ENCODE data around the gene FIGNL1. TPM values are rescaled to one million over a fixed set of nuclear protein-coding genes. Genes with fewer than 3 reads are reported as not detected.
A peak's percentile ranks its signal among the peaks of the same experiment; 100 is the strongest.

The FIGNL1 gene
- total RNA-seq, 1 donor from 2014 or later: 7.6 TPM

DNA sequence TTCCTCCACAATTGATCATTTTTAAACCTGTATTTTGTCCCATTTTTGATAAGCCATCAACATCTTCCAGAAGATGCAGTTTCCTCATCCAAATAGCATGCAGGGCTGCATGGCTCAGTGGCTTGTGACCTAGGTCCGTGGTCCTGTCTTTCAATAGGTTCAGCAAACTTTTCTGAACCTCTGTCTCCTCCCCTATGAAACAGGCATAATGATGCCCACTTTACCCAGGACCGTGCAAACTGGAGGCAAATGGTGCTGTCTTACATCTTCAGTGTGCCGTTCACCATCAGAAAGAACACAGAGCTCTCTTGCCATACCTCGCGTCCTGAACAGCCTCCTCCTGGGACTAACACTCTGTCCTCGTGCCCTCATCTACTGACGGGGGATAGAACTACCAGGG lies 22.3 kb upstream of the FIGNL1 start:
- Mint-ChIP-seq H3K27me3 (ENCODE audit: unreplicated experiment) (peaks cover 41% of the 10 kb centered on the region), H3K9me3 (ENCODE audit: unreplicated experiment) (no peaks in the 10 kb centered on the region), H3K4me3 (ENCODE audit: unreplicated experiment) (no peak overlapping the region), H3K27ac (ENCODE audit: unreplicated experiment) (no peak overlapping the region), H3K4me1 (ENCODE audit: unreplicated experiment) (peaks cover 8% of the 10 kb centered on the region), H3K36me3 (ENCODE audit: unreplicated experiment) (no peaks in the 10 kb centered on the region)
- no peak for DNase-seq (ENCODE audit: extremely low spot score, unreplicated experiment)
- TF ChIP-seq, protein P1, sequence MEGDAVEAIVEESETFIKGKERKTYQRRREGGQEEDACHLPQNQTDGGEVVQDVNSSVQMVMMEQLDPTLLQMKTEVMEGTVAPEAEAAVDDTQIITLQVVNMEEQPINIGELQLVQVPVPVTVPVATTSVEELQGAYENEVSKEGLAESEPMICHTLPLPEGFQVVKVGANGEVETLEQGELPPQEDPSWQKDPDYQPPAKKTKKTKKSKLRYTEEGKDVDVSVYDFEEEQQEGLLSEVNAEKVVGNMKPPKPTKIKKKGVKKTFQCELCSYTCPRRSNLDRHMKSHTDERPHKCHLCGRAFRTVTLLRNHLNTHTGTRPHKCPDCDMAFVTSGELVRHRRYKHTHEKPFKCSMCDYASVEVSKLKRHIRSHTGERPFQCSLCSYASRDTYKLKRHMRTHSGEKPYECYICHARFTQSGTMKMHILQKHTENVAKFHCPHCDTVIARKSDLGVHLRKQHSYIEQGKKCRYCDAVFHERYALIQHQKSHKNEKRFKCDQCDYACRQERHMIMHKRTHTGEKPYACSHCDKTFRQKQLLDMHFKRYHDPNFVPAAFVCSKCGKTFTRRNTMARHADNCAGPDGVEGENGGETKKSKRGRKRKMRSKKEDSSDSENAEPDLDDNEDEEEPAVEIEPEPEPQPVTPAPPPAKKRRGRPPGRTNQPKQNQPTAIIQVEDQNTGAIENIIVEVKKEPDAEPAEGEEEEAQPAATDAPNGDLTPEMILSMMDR (IDR thresholded peaks at IDR 0.05): no peak

DNA sequence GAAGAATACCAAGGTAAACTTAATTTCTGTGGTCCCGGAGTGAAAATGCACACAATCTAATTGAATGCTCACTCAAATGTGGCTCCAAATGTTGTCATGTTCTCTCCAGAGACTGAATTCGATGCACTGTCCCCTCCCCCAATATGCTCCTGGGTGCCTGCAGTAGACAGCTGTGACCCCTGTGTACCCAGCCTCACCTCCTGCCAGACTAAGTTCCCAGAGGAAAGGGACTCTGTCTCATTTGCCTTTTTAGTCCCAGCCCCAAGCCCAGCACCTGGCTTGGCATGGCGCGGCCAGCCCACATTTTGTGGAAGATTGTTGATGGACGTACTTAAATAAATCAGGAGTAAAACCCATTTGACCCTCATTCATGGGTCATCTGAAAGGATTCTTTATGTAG lies 21.8 kb upstream of the FIGNL1 start:
- Mint-ChIP-seq H3K27me3 (ENCODE audit: unreplicated experiment) (peaks cover 37% of the 10 kb centered on the region), H3K4me1 (ENCODE audit: unreplicated experiment) (peaks cover 8% of the 10 kb centered on the region), H3K36me3 (ENCODE audit: unreplicated experiment) (no peaks in the 10 kb centered on the region), H3K4me3 (ENCODE audit: unreplicated experiment) (no peak overlapping the region), H3K9me3 (ENCODE audit: unreplicated experiment) (no peaks in the 10 kb centered on the region), H3K27ac (ENCODE audit: unreplicated experiment) (no peak overlapping the region)
- DNase-seq (ENCODE audit: extremely low spot score, unreplicated experiment): no peak
- TF ChIP-seq, protein P1 (IDR thresholded peaks at IDR 0.05): no peak

DNA sequence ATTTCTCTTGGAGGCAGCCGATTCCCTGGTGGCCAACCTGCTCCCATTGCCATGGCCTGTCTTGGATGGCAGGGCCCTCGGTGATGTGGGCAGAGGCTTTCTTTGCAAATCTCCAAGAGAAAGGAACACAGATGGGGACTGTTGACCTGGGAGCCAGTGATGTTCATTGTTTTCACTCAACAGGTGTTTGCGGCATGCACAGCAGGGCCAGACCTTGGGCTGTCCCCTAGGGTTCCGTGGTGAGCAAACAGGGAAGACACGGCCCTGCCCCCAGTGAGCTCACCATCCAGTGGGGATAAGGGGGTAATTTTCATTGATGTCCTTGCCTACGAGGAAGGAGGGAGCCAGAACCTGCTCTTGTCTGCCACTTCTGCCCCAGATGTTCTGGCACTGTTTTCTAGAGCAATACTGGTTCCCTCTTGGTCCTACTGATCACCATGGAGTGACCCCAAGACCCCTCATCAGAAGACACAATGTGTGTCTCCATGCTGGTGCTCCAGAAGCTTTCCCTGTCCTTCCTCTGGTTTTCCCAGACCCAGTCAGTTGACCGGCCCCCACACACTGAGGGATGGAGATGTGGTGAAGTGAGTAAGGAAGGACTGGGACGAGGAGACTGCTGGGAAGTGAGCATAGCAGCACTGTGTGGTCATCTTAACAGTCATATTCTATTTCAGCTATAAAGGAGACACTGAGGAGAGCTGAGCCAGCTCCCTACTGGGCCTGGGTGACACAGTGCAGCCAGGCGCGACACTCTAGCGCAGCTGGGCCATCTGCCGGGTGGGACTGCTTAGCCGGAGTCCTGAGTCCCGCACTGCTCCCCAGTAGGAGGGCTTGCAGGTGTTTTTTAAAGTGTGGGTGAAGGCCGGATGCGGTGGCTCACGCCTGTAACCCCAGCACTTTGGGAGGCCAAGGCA lies 20.4 kb upstream of the FIGNL1 start:
- H3K36me3 Mint-ChIP-seq (ENCODE audit: unreplicated experiment): no peaks in the 10 kb centered on the region
- no peak for DNase-seq (ENCODE audit: extremely low spot score, unreplicated experiment)

DNA sequence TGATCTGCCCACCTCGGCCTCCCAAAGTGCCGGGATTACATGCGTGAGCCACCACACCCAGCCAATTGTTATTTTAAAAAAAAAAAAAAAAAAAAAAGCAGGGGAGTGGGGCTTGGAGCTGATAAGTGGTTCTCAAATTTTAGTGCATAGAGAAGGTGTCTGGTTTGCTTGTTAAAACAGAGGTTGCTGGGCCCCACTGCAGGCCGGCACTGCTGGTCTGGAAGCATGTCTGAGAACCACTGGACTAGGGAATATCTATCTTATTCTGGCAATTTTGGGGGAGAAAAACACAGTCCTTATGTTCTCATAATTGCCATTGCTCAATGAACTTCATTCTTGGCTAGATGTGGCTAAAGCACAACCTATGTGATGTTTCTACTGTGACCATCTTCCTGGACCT lies 19.0 kb upstream of the FIGNL1 start:
- Mint-ChIP-seq H3K9me3 (ENCODE audit: unreplicated experiment) (no peaks in the 10 kb centered on the region), H3K27ac (ENCODE audit: unreplicated experiment) (no peak overlapping the region), H3K4me3 (ENCODE audit: unreplicated experiment) (no peak overlapping the region), H3K27me3 (ENCODE audit: unreplicated experiment) (peaks cover 37% of the 10 kb centered on the region), H3K36me3 (ENCODE audit: unreplicated experiment) (no peaks in the 10 kb centered on the region), H3K4me1 (ENCODE audit: unreplicated experiment) (peaks cover 6% of the 10 kb centered on the region)
- no peak for DNase-seq (ENCODE audit: extremely low spot score, unreplicated experiment)
- TF ChIP-seq, protein P1 (IDR thresholded peaks at IDR 0.05): no peak

More for the DNA sequence above, 20.4 kb upstream of the FIGNL1 start:
- no peak overlapping the region for H3K27ac Mint-ChIP-seq (ENCODE audit: unreplicated experiment)
- TF ChIP-seq, protein P1 (IDR thresholded peaks at IDR 0.05): no peak
- H3K4me1 Mint-ChIP-seq (ENCODE audit: unreplicated experiment): peaks cover 8% of the 10 kb centered on the region
- no peak overlapping the region for H3K4me3 Mint-ChIP-seq (ENCODE audit: unreplicated experiment)
- no peaks in the 10 kb centered on the region for H3K9me3 Mint-ChIP-seq (ENCODE audit: unreplicated experiment)
- H3K27me3 Mint-ChIP-seq (ENCODE audit: unreplicated experiment): peaks cover 33% of the 10 kb centered on the region

GRCh38 chr7:50467817-50468610 lies 17.9 kb upstream of the FIGNL1 start:
- H3K4me3 Mint-ChIP-seq (ENCODE audit: unreplicated experiment): no peak overlapping the region
- H3K27ac Mint-ChIP-seq (ENCODE audit: unreplicated experiment): no peak overlapping the region
- no peaks in the 10 kb centered on the region for H3K9me3 Mint-ChIP-seq (ENCODE audit: unreplicated experiment)

More at GRCh38 chr7:50467817-50468610, 17.9 kb upstream of the FIGNL1 start:
- TF ChIP-seq, protein P1 (IDR thresholded peaks at IDR 0.05): peak; percentile 93
- peak; percentile 91 for DNase-seq (ENCODE audit: extremely low spot score, unreplicated experiment)
- Mint-ChIP-seq H3K36me3 (ENCODE audit: unreplicated experiment) (no peaks in the 10 kb centered on the region), H3K4me1 (ENCODE audit: unreplicated experiment) (peaks cover 4% of the 10 kb centered on the region), H3K27me3 (ENCODE audit: unreplicated experiment) (peaks cover 32% of the 10 kb centered on the region)
